ENCODE data around the gene SLX4IP. TPM values are rescaled to one million over a fixed set of nuclear protein-coding genes. Genes with fewer than 3 reads are reported as not detected.
A peak's percentile ranks its signal among the peaks of the same experiment; 100 is the strongest.

SLX4IP gene
- total RNA-seq, 4 donors from 2014 or later: 1.3 to 3.0 (median 1.9) TPM

DNA sequence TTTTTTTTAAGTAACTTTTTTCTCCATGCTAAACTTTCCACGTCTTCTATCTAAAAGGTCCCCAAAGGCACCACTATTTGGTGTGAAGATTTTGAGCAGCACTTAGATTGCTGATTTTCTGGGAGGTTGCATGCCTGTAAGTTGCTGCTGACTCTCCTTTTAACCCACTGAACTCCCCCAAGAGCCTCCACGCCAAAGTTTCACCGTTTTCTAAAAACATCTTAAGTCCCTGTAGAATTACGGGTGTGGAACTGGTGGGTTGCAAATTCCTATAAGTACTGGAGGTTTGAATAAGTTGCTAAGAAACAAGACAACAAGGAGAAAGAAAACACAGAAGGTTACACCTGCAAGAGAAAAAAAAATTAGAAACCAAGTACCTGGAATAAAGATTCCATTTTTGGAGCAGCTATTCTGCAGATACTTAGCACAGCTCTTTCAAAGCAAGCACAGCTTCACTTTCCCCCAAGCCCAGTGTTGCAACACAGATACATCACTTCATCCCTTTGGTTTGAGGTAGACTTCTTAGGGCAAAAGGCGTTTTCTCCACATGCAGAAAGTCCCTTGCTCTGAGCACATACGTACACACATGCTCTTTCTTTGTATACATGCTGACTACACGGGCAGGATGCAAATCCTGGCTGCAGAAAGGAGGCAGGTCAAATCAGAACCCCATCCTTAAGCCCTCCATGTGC lies 233.7 kb downstream of the SLX4IP start:
- ATAC-seq: no peak
- H3K27ac ChIP-seq: peak overlapping the region in 1 of 4 donors; percentile 97
- peak overlapping the region in 1 of 2 donors; percentile 24 for H3K4me3 ChIP-seq
- H3K4me1 ChIP-seq: peaks cover 0 to 92% (median 6%) of the 10 kb centered on the region in 3 donors
- H3K27me3 ChIP-seq: peaks cover 8% of the 10 kb centered on the region
- WGBS, 2 donors (ENCODE audit: low coverage in 1 of 2): 47 to 76% methylated on average over 7 of the region's 7 CpGs
- TF ChIP-seq EP300 (IDR thresholded peaks at IDR 0.05) (no peak), POLR2A (IDR thresholded peaks at IDR 0.05) (no peak), POLR2AphosphoS5 (IDR thresholded peaks at IDR 0.05) (no peak)
- TF ChIP-seq, protein P1, sequence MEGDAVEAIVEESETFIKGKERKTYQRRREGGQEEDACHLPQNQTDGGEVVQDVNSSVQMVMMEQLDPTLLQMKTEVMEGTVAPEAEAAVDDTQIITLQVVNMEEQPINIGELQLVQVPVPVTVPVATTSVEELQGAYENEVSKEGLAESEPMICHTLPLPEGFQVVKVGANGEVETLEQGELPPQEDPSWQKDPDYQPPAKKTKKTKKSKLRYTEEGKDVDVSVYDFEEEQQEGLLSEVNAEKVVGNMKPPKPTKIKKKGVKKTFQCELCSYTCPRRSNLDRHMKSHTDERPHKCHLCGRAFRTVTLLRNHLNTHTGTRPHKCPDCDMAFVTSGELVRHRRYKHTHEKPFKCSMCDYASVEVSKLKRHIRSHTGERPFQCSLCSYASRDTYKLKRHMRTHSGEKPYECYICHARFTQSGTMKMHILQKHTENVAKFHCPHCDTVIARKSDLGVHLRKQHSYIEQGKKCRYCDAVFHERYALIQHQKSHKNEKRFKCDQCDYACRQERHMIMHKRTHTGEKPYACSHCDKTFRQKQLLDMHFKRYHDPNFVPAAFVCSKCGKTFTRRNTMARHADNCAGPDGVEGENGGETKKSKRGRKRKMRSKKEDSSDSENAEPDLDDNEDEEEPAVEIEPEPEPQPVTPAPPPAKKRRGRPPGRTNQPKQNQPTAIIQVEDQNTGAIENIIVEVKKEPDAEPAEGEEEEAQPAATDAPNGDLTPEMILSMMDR (IDR thresholded peaks at IDR 0.05): no peak
- H3K36me3 ChIP-seq: peaks cover 0 to 19% of the 10 kb centered on the region in 2 donors
- no peaks in the 10 kb centered on the region for H3K9me3 ChIP-seq

DNA sequence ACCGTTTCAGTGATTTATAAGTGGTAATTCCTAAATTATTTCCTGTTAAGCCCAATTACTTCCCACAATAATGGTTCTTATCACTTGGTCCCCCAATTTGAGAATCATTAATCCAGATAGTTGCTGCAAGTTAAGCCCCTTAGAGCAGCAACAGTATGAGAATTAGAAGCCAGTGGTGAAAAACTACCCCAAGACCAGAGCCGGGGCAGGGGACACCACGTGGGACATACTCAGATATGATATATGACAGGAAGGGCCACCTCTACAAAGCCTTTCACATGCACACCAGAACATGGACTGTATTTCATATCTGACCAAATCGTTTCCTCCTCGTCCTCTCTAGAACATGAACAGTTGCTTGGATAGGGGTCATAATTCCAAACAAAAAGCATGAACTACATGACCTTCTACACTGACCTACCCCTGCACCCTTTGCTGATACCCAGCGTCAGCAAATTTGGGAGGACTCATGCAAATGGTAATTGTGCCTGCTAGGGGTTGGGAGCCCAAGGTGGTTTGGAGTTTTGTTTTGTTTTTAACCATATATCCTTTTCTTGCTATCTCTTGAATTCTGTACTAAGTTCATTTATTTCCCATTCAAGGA lies 234.8 kb downstream of the SLX4IP start:
- TF ChIP-seq EP300 (IDR thresholded peaks at IDR 0.05) (no peak), POLR2AphosphoS5 (IDR thresholded peaks at IDR 0.05) (no peak), POLR2A (IDR thresholded peaks at IDR 0.05) (no peak)
- TF ChIP-seq, protein P1 (IDR thresholded peaks at IDR 0.05): no peak
- no peaks in the 10 kb centered on the region for H3K9me3 ChIP-seq
- peak overlapping the region in 1 of 2 donors; percentile 89 for H3K4me3 ChIP-seq
- ATAC-seq: no peak
- H3K4me1 ChIP-seq: peaks cover 0 to 89% (median 6%) of the 10 kb centered on the region in 3 donors
- H3K27ac ChIP-seq: peak overlapping the region in 3 of 4 donors; percentile 96 to 99 (median 97)
- 33 to 48% methylated on average over 4 of the region's 6 CpGs for WGBS, 2 donors (ENCODE audit: low coverage in 1 of 2)
- H3K36me3 ChIP-seq: peaks cover 0 to 17% of the 10 kb centered on the region in 2 donors
- H3K27me3 ChIP-seq: peaks cover 8% of the 10 kb centered on the region

DNA sequence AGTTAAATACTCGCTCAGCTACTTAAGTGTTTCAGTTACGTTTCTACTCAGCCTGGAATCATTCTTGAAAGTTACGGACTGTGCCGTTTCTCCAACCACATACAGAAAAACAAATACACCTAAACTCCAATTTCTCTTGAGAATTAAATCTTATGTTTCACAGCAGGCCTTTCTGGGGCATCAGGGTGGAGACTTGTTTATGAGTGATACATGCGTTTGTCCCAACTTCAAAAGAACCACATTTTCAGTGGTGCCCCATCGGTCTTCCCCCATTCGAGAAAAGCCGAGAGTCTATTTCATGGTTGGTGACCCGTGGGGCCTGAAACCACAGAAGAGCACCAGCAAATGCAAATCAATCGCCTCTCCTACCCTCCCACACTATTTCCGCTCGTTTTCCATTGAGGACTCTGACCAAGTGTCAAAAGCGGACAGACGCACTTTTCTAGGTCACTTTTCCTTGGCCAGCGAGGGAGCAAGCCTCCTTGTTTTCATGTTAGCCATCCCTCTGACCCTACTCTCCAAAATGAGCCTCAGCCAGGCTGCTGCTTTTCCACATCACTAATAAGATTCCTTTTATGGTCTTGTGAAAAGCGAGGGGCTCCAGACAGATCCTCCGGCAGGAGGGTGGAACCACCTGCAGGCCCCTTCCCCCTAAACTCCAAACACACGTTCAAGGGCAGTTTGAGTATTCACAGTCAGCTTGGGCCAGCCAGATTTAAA lies 235.6 kb downstream of the SLX4IP start:
- WGBS, 2 donors (ENCODE audit: low coverage in 1 of 2): 22 to 56% methylated on average over 10 to 12 of the region's 18 CpGs
- peaks cover 0 to 87% (median 6%) of the 10 kb centered on the region in 3 donors for H3K4me1 ChIP-seq
- H3K27me3 ChIP-seq: peaks cover 8% of the 10 kb centered on the region
- ATAC-seq: no peak
- H3K27ac ChIP-seq: peak overlapping the region; percentile 11 to 99 (median 96)
- H3K36me3 ChIP-seq: peaks cover 0 to 17% of the 10 kb centered on the region in 2 donors
- TF ChIP-seq EP300 (IDR thresholded peaks at IDR 0.05): no peak
- peak; percentile 7 for TF ChIP-seq POLR2AphosphoS5 (IDR thresholded peaks at IDR 0.05)
- H3K9me3 ChIP-seq: no peaks in the 10 kb centered on the region
- H3K4me3 ChIP-seq: peak overlapping the region; percentile 58 to 89

DNA sequence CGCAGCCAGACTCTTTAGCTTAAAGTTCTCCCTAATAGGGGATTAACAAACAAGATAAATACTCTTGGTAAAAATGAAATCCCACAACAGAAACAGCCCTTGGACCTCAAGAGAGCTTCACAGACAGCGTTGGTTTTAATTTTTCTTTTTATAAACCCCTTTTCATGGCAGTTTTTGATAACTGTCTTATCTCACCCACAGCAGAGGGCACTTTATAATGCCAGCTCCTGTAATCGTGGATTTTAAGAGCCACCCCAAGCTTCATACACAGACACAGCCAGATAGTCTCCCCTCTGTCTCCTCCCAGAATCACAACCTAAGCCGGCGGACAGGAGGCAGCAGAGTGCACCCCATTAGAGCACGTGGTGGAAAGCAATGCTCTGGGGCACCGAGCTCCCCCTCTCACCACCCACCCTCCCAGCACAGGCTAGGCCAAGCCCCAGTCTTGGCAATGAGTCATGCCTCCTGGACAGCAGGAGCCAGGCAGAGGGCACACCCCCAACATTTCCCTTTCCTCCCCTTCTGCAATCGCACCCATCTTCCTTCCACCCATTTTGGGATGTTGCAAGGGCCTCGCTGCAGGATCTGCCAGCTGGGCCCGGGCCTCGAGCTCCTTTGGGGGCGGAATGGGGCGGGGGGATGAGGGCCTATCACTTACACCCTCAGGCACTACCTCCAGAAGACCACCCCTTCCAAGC lies 236.3 kb downstream of the SLX4IP start:
- Histone ChIP-seq H3K27ac (peak overlapping the region; percentile 11 to 99 (median 96)), H3K9me3 (no peaks in the 10 kb centered on the region), H3K27me3 (peaks cover 8% of the 10 kb centered on the region), H3K4me1 (peaks cover 0 to 80% (median under 1%) of the 10 kb centered on the region in 3 donors), H3K4me3 (peak overlapping the region; percentile 58 to 89), H3K36me3 (peaks cover 0 to 17% of the 10 kb centered on the region in 2 donors)
- peak; percentile 88 for TF ChIP-seq POLR2AphosphoS5 (IDR thresholded peaks at IDR 0.05)
- no peak for TF ChIP-seq EP300 (IDR thresholded peaks at IDR 0.05)
- TF ChIP-seq POLR2A (IDR thresholded peaks at IDR 0.05): no peak
- TF ChIP-seq, protein P1 (IDR thresholded peaks at IDR 0.05): peak in 3 of 4 experiments; percentile 50 to 62 (median 54)
- 0 to 16% methylated on average over 3 to 6 of the region's 13 CpGs for WGBS, 2 donors (ENCODE audit: low coverage in 1 of 2)
- ATAC-seq: peak; percentile 63

All from gastroesophageal sphincter (tissue), 4 donors.